Parathyroid adenoma (tissue), 2 donors: ENCODE results near the gene NDUFV2.

Source experiments
- H2AFZ ChIP-seq: fragments of 300-600 bp; sonication (generic); one replicate; pipeline ENCODE4 v1.7.0; 2017; ENCODE audit warnings: antibody characterized with exemption, mild to moderate bottlenecking
- H3K27ac ChIP-seq: fragments of 300-600 bp; sonication (generic); one replicate; pipeline ENCODE4 v1.7.0; 2017
- H3K27me3 ChIP-seq: fragments of 300-600 bp; sonication (generic); one replicate; pipeline ENCODE4 v1.7.0; 2017; ENCODE audit warnings: low read length; ENCODE audit not compliant: control insufficient read depth, insufficient read depth
- H3K36me3 ChIP-seq: fragments of 300-600 bp; sonication (generic); one replicate; pipeline ENCODE4 v1.7.0; 2017; ENCODE audit warnings: low read length; ENCODE audit not compliant: control insufficient read depth, insufficient read depth
- H3K4me1 ChIP-seq: fragments of 300-600 bp; sonication (generic); one replicate; pipeline ENCODE4 v1.7.0; 2017; ENCODE audit warnings: control low read depth
- H3K4me2 ChIP-seq: fragments of 300-600 bp; sonication (generic); one replicate; pipeline ENCODE4 v1.7.0; 2017; ENCODE audit warnings: low read length
- H3K4me3 ChIP-seq: fragments of 300-600 bp; sonication (generic); one replicate; pipeline ENCODE4 v1.7.0; 2017; ENCODE audit warnings: low read depth, low read length
- H3K79me2 ChIP-seq: fragments of 300-600 bp; sonication (generic); one replicate; pipeline ENCODE4 v1.7.0; 2017; ENCODE audit warnings: control low read depth
- H3K9ac ChIP-seq: fragments of 300-600 bp; sonication (generic); one replicate; pipeline ENCODE4 v1.7.0; 2017; ENCODE audit warnings: mild to moderate bottlenecking
- H3K9me3 ChIP-seq: fragments of 300-600 bp; sonication (generic); one replicate; pipeline ENCODE4 v1.7.0; 2017; ENCODE audit warnings: low read length; ENCODE audit not compliant: control insufficient read depth
- TF ChIP-seq, protein P1 (sequence below): fragments of 300-600 bp; sonication (generic); IDR thresholded peaks from one replicate; pipeline ENCODE4 v1.7.0; 2017; ENCODE audit warnings: antibody characterized with exemption, mild to moderate bottlenecking
- donor health status: primary hyperparathyroidism.

Gene NDUFV2

DNA sequence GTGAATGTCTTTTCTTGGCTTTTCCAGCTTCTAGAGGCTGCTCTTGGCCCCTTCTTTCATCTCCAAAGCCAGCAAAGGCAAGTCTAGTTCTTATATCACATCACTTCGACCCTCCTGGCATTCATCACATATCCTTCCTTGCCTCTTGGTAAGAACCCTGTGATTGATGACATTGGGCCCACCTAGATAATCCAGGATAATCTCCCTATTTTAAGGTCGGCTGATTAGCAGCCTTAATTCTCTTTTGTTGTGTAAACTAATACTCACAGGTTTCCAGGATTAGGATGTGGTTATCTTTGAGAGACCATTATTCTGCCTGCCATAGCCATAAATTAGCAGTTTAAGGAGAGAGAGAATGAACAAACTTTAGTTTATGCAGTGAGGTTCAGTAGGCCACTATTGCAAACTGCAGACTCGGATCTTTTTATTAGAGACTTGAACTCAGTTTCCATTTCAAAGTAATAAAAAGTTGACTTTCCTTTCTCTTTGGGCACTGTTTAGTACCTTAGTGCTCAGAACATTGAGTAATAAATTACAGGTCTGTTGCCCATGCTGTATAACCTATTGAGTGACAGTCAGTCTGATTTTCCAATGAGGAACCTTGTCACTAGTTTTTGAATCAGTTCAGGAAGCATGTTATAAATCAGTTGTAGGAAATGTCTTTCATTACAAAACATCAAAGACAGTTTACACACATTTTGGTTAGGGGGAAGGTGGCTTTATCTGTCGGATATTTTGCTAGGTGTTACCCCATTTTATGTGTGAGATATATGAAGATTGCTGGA, 4.5 kb downstream of the NDUFV2 start:
- no peaks in the 10 kb centered on the region for H3K36me3 ChIP-seq
- no peaks in the 10 kb centered on the region for H3K27me3 ChIP-seq
- peaks cover 71% of the 10 kb centered on the region for H3K79me2 ChIP-seq
- H2AFZ ChIP-seq, result no peak overlapping the region
- no peak overlapping the region for H3K4me3 ChIP-seq
- H3K9ac ChIP-seq, result no peak overlapping the region
- TF ChIP-seq, protein P1, sequence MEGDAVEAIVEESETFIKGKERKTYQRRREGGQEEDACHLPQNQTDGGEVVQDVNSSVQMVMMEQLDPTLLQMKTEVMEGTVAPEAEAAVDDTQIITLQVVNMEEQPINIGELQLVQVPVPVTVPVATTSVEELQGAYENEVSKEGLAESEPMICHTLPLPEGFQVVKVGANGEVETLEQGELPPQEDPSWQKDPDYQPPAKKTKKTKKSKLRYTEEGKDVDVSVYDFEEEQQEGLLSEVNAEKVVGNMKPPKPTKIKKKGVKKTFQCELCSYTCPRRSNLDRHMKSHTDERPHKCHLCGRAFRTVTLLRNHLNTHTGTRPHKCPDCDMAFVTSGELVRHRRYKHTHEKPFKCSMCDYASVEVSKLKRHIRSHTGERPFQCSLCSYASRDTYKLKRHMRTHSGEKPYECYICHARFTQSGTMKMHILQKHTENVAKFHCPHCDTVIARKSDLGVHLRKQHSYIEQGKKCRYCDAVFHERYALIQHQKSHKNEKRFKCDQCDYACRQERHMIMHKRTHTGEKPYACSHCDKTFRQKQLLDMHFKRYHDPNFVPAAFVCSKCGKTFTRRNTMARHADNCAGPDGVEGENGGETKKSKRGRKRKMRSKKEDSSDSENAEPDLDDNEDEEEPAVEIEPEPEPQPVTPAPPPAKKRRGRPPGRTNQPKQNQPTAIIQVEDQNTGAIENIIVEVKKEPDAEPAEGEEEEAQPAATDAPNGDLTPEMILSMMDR, result no peak
- peak overlapping the region; percentile 11 for H3K4me2 ChIP-seq
- H3K9me3 ChIP-seq, result no peaks in the 10 kb centered on the region
- H3K27ac ChIP-seq, result no peak overlapping the region
- peaks cover 47% of the 10 kb centered on the region for H3K4me1 ChIP-seq

DNA sequence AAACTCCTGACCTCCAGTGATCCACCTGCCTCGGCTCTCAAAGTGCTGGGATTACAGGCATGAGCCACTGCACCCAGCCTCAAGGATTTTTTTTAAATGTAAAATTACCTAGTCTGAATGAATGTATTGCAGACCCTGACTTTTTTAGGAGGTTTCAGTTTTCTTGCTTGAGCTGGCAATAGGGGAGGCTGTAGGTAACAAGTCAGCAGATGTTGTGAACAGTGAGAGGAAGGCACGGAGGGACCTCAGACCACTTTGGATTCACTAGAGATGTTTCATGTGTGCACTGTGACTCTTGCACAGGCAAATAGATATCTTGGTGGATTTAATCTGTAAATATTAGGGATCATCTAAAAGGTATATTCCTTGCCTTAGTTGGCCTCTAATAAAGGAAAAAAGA, 6.4 kb downstream of the NDUFV2 start:
- H3K9me3 ChIP-seq, result no peaks in the 10 kb centered on the region
- no peak overlapping the region for H3K9ac ChIP-seq
- H3K4me2 ChIP-seq, result no peak overlapping the region
- no peaks in the 10 kb centered on the region for H3K27me3 ChIP-seq
- no peak overlapping the region for H3K27ac ChIP-seq
- H3K4me1 ChIP-seq, result peaks cover 43% of the 10 kb centered on the region
- no peak overlapping the region for H3K4me3 ChIP-seq
- H2AFZ ChIP-seq, result no peak overlapping the region
- H3K79me2 ChIP-seq, result peaks cover 85% of the 10 kb centered on the region
- TF ChIP-seq, protein P1, result no peak
- H3K36me3 ChIP-seq, result no peaks in the 10 kb centered on the region

DNA sequence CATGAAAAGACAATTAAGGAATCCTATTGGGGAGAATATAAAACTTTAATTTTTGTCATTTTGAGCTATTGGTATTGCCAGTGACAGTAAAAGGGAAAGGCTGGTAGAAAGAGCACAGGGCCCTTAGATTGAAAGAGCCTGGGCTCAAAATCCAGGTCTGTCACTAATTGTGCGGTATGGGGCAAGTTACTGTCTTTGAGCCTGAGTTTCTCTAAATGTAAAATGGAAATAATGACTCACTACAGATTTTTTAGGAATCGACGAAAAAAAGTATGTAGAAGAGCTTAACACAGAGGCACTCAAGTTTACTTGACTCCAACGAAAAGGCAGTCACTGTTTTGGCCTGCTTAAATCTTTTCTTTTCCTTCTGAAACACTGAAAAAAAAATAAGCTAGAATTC, 7.0 kb downstream of the NDUFV2 start:
- Histone ChIP-seq H3K4me1 (peaks cover 37% of the 10 kb centered on the region), H3K4me3 (no peak overlapping the region), H3K27me3 (no peaks in the 10 kb centered on the region), H3K9ac (no peak overlapping the region), H3K9me3 (no peaks in the 10 kb centered on the region), H3K4me2 (no peak overlapping the region), H3K27ac (no peak overlapping the region), H3K79me2 (peaks cover 85% of the 10 kb centered on the region), H2AFZ (no peak overlapping the region), H3K36me3 (no peaks in the 10 kb centered on the region)
- TF ChIP-seq, protein P1, result no peak

DNA sequence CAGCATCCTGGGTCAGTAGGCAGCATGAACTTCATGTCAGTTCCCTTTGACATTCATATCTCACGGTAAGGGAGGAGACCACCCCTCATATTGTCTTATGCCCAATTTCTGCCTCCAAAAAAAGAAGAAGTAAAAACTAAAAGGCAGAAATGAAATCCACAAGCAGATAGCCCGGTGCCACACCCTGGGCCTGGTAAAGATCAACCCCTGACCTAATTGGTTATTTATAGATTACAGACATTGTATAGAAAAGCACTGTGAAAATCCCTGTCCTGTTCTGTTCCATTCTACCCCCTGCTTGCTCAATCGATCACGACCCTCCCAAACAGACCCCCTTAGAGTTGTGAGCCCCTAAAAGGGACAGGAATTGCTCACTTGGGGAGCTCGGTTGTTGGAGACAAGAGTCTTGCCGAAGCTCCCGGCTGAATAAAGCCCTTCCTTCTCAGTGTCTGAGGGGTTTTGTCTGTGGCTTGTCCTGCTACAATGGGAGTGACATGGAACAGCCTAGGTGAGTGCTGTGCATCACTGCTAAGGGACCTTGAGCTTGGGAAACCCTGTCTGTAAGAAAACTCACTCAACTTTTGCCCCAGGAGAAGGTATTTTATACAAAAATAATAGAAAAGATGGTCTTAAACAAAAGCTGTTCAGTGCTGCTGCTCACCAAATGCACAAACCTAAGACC, 11.1 kb downstream of the NDUFV2 start:
- no peaks in the 10 kb centered on the region for H3K9me3 ChIP-seq
- peaks cover 16% of the 10 kb centered on the region for H3K4me1 ChIP-seq
- no peak overlapping the region for H3K9ac ChIP-seq
- no peak overlapping the region for H3K27ac ChIP-seq
- H2AFZ ChIP-seq, result no peak overlapping the region
- no peak overlapping the region for H3K4me3 ChIP-seq
- peaks cover 69% of the 10 kb centered on the region for H3K79me2 ChIP-seq
- TF ChIP-seq, protein P1, result no peak
- no peaks in the 10 kb centered on the region for H3K27me3 ChIP-seq
- H3K36me3 ChIP-seq, result no peaks in the 10 kb centered on the region
- no peak overlapping the region for H3K4me2 ChIP-seq
